Hepatic stellate cell (primary cell): Measurements from ENCODE around the gene TTLL5.

Source experiments
- DNase-seq: peaks from one replicate; pipeline ENCODE4 v3.0.0; 2011; ENCODE audit warnings: low spot score

The TTLL5 gene

DNA sequence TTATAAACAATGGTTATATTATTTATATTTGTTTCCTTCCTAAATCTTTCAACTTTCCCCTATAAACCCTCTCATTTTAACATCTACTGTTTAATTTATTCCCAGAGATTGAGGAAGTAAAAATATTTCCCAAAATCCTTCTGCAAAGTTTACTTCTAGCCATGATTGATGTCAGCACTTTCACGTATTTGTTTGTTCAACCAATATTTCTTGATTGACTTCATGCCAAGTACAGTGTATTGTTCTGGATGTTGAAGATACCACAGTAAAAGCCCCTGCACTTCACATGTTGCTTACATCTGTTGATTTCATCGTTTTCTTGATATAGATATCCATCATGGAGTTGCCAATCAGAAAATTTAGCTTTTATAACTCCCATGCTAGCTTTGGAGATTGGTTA, 81.8 kb downstream of the TTLL5 start:
- no peak for DNase-seq

DNA sequence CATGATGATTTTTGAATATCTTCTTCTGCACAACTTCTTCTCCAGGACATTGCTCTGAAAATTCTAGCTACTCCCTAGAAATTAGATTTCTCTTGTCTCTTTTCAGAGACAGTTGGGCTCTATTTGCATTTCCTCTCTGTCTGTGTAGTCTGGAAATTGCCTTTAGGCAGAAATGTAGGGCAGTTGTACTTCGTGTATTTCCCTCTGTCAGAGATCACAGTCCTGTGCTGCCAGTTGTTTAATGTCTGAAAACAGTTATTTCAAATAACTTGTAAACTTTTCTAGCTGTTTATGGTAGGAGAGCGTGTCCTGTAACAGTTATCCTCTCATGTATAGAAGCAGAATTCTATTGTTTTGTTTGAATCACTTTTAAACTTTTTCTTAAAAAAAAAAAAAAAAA, 86.9 kb downstream of the TTLL5 start:
- no peak for DNase-seq

DNA sequence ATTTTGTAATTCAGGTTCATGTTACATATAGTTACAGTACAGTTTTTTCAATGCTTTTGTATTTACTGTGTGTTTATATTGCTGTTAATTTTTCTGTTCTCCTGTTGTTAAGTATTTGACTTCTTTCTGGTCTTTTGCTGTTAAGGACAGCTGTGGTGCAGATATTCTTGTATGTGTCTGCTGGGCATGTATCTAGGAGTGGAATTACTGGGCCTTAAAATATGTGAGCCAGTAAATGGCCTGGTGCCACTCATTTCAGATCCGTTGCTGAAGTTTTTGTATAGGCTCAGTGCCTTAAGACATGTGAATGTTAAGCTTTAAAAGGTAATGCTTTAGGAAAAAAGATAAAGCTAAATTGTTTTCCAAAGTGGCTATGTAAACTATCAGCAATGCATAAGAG, 87.3 kb downstream of the TTLL5 start:
- DNase-seq, result no peak

DNA sequence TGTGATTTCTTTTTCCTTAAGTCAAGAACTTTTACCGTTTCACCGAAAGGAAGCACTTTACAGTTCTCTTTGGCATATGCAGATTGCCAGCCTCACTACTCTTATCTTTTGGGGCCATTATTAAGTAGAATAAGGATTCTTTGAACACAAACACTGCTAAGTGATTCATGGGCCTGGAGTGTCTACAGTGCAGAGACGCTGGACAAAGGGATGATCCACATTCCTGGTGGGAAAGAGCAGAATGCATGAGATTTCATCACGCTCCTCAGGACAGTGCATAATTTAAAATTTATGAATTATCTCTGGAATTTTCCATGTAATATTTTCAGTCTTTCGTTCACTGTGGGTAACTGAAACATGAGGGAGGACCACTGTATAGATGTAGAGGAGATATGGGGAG, 90.2 kb downstream of the TTLL5 start:
- DNase-seq, result no peak

DNA sequence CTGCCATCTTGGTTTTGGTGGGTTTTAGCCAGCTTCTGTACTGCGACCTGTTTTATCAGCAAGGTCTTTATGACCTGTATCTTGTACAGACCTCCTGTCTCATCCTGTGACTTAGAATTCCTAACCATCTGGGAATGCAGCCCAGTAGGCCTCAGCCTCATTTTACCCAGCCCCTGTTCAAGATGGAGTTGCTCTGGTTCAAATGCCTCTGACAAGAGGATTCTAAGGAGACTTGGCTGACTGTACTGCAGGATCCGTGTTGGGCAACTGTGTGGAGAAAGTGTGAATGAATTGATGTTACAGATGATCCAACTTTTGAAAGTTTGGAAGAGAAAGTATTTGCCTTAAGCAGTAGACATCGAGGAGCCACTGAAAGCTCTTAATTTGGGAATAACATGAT, 91.0 kb downstream of the TTLL5 start:
- no peak for DNase-seq

DNA sequence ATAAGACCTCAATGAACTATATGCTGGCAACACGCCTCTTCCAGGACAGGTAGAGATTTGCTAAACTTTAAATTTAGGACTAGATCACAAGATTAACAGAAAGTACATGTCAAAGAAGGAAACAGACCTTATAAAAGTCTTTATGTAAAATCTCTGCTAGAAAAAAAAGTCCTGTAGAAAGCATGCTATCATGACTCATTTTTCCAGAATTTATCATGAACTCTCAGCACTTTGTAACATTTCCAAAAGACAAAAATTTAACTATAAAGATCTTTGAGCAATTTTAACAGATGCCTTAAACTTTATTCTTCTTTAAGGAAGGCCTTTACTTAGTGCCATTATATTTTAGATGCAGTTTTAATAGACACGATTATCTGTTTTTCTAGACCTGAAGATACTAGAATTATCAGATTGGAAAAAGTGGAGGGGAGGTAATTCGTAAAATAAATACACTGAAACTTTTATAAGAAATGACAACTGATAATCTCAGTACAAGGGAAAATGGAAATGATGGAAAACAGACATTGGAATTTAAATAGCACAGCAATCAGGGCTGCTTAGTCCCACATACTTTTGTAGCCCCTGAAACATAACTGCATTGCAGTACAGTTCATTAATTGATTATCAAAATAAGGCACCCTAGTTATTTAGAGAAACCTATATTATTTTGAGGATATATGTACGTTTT, 92.0 kb downstream of the TTLL5 start:
- DNase-seq, result peak; percentile 9

DNA sequence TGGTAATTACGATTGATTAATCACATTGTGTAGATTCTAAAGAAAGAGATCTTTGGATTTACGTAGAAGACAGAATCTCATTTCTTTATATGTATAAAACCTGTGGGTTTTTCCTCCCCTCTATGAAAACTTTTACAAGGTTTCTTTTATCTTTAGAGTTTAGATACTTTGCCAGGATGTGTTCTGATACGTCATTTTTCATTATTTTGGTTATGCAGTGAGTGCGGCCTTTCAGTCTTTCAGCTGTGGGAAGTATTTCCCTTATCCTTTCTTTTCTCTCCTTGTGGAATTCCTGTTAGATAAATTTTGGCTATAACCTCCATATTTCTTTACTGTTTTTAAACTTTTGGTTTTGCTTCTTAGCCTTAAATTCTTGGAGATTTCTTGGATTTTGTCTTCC, 92.7 kb downstream of the TTLL5 start:
- DNase-seq, result no peak

DNA sequence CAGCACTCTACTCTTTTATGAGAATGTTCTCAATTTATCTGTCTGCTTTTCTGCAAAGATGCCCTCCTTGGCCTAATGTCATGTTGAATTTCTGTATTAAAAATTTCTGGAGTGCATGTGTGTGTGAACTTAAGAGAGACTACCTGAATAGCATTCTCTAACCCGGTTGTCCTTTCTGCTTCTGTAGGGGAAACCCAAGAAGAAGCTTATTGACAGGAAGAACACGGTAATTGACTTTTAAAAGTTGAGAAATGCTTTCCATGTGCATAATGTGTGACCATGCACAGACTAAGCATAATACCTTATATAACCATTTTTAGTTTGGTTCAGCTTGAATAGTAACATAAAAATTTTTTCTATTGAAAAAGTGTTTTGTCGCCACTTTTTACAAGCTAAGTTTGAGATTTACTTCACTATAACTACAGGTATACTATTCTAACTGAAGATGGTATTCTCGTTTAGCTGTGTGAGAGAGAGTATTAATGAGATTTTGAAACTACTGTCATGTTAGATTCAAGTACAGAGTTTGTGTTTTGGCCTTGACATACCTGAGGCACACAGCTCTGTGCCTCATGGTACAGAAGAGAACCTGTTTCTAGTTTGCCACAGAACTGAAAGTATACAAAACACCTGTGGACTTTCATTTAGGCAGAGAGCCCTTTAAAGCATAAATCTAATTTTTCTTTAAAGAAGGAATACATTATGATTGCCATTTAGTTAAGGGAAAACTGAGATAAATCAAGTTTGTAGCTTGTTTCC, 96.8 kb downstream of the TTLL5 start:
- no peak for DNase-seq

DNA sequence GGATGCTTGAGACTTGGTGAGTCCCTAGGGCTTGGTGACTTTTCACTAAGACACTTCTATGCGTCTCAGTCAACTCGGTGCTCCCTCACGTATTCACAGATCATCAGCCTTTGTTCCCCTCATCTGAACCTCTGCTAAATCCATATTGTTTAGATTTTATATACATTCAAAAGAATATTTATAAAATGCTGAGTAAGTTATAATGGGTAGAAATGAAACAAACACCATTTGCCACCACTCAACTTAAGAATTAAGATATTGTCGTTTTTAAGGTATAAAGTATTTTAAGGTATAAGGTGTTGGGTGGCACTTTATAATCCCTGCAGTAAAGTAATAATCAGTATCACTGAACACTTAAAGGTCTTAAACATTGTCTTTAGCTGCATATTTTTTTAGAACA, 103.0 kb downstream of the TTLL5 start:
- DNase-seq, result no peak

DNA sequence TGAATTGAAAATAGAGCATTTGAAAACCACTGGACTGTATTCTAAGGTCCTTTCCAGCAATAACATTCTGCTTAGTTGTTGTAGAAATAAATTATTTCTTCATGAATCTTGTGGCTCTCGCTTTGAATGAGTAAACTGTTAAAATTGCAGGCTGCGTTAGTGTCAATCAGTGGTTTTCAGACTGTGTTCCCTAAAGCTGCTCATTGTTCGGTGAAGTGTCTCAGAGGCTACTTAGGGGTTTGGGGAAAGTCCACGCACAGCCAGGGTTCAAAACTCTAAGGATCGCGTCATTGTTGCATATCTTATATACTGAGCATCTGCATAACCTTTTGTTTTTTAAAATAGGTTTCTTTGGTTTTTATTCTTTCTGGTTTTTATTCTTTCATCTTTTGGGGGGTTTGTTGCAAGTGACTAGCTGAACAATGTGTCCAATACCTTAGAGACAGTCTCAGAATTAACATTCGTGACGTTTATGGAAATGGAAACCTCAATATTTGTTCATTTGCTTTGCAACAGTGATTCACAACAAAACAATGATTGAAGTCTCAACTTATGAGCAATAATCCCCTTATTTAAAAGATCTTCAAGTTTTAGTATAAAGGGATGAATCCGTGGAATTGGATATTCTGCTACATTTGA, 108.1 kb downstream of the TTLL5 start:
- DNase-seq, result no peak

DNA sequence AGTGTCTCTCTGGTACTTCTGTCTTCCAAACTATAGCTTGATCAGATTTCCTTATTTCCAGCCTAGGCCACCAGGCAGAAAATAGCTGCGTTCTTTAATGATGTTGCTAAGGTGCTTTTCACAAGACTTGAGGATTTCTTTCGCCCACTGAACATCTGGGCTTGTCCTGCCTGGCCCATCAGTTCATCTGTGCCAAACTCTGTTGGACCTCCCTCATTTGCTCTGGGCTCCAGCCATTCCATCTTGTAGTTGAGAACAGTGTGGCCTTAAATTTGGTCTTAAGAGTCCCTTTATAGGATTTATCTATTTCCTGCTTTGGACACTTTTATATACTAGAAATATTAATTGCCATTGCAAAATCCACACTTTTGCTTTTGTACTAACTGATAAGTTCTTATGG, 109.6 kb downstream of the TTLL5 start:
- no peak for DNase-seq

DNA sequence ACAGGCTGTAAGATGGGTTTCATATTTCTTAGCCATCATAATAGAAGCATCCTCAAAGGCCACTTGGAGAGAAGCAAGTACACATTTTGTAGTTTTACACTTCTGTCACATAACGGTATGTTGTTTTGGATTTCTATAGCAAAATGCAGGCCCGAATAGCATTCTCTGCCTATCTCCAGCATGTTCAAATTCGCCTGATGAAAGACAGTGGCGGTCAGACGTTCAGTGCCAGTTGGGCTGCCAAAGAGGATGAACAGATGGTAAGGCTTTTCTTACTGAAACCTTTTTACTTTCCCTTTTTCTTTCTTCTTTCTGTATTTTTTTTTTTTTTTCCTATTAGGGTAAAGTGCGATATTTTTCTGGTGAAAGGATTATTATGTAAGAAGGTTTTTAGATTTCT, 110.5 kb downstream of the TTLL5 start:
- no peak for DNase-seq

DNA sequence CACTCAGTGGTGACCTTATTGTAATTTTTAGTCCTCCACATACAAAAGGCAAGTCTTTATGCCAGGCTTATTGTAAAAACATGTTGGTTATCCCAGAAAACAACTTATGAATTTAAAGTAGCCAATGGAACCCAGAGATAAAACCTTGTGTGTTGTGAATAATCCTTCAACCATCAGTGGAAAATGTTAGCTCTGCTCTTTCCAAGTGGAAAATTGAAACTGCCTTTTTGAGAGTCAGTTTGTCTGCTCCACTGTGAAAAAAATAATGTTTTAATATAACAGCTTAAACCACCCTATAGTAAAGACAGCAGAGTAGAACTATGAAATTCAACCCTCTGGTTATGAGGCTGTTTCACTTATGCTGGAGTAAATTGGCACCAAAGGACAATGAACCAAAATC, 112.0 kb downstream of the TTLL5 start:
- no peak for DNase-seq

DNA sequence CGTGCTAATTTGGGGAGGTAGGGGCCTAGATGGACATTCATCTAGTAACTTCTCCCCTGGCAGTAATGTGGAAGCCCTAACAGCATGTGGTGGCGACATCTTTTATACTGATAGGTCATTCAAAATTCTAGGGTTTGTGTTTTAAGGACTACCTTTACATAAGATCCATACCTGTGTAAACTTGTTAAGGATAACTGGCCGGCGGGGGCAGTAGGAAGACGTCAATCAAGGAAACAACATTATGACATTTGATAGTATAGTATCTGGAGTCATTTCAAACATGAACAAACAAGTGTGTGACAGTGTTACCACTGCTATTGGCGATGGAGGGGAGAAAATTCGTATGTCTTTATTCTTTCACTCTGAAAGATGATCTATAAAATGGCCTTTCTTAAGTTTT, 120.0 kb downstream of the TTLL5 start:
- DNase-seq, result no peak

DNA sequence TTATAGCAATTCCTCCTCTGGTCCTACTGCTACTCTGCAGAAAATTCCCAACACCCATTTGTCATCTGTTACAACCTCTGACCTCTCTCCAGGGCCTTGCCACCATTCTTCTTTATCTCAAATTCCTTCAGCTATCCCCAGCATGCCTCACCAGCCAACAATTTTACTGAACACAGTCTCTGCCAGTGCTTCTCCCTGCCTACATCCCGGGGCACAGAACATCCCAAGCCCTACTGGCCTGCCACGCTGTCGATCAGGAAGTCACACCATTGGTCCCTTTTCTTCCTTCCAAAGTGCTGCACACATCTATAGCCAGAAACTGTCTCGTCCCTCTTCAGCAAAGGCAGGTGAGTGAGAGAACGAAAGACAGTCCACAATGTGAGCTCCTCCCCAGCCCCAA, 122.1 kb downstream of the TTLL5 start:
- no peak for DNase-seq

DNA sequence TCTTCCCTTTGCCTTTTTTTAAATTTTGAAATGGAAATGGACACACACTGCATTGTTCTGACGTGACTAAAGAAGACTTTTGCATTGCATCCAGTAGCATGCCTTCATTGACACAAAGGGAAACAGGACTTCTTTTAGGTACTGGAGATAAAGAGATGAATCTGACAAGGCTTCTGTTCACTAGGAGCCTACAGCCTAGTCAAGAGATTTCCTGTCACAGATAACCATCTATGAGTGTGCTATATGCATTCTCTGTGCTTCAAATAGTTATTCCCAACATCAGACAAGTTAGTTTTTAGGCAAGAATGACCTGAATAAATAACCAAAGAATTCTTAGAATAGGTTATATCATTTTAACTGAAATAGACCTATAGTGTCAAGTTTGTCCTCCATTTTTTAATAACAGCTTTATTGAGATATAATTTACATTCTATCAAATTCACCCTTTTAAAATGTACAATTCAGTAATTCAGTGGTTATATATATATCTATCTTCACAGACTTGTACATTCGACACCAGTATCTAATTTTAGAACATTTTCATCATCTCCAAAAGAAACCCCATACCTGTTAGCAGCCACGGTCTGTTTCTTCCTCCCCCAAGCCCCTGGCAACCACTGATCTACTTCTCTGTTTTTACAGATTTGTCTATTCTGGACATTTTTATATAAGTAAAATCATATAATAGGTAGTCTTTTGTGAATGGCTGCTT, 122.7 kb downstream of the TTLL5 start:
- DNase-seq, result no peak

DNA sequence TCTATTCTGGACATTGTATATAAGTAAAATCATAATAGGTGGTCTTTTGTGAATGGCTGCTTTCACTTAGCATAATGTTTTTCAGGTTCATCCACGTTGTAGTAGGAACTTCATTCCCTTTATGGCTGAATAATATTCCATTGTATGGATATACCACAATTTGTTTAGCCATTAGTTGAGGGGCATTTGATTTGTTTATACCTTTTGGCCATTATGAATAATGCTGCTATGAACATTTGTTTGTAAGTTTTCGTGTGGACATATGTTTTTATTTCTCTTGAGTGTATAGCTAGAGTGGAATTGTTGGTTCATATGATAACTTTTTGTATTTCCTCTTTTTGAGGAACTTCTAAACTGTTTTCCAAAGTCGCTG, 123.3 kb downstream of the TTLL5 start:
- DNase-seq, result no peak

DNA sequence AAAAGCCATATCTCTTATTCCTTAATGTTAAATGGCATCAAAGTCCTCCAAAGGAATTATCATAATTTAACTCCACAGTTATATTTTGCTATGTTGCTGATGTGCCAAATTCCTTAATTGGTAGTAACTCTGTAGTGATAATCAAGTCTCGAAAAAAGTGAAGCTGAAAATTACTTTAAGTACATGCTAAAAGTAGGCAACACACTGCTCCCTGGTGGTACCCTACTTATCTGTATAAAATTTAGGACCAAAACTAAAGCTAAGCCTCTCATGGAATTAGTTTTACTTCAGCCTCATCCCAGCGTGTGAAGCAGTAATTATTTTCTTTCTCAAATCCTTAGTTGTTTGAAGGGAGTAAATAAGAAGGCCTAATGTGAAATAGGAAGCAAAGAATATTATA, 132.8 kb downstream of the TTLL5 start:
- no peak for DNase-seq

DNA sequence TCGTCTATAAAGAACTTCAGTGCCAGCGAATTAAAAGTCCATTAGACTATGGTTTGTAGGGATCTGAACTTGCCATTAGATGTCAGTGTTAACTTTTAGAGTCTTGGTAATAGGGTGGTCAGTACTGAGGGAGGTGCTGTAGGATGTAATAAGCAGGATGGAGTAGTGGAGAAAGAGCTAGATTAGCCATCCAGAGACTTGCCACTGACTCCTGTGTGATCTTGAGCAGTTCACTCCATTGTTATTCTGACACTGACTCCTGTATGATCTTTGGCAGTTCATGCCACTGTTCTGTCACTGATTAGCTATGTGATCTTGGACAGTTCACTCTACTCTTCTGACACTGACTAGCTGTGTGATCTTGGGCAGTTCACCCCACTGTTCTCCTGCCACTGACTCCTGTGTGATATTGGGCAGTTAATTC, 133.6 kb downstream of the TTLL5 start:
- peak; percentile 37 for DNase-seq

DNA sequence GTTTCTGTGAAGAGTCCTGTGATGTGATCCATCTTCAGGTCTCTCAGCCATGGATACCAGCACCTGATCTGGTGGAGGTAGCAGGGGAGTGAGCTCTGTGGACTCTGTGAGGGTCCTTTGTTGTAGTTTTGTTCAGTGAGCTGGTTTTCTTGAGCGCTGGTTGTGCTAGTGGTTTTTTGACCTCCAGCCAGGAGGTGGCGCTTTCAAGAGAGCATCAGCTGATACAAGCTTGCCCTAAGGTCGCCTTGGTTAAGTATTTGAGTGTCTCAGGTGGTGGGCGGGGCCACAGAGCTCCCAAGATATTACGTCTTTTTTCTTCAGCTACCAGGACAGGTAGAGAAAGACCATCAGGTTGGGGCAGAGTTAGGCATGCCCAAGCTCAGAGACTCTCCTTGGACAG, 139.7 kb downstream of the TTLL5 start:
- DNase-seq, result no peak

DNA sequence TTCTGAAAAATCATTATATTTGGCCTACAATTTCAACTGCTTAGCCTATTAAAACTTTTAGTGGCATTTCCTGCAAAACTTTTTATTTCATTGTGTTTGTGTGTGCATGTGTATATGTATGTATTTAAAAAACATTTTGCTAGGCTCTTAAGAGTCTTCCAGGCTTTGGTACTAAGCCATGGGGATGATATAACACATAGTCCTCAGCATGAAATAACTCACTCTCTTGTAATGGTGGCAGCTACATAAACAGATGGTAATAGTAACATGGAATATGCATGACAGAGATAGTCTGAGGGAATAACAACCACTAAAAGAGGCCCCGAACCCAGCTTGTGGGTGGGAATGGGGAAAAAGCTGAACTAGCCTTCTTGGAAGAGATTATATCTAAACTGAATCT, 141.4 kb downstream of the TTLL5 start:
- DNase-seq, result no peak

DNA sequence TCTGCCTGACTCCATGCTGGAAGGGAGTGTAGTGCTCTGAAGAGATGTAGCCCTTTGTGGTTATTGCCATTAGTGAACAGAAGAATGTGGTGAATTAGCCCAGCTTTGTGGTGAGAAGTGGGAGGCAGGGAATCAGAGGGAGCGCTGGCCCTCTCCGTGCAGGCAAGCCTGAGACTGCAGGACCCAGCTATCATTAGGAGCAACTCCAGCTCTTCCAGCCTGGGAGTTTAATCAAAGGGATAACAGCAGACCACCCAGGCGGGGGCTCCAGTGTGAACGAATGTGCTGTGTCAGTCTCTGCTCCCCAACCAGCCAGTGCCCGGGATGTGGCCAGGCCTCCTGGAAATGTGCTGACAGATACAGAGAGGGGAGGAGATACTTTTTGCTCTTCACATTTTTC, 142.7 kb downstream of the TTLL5 start:
- DNase-seq, result no peak
